Neutrophil (primary cell): Measurements from ENCODE around the gene FBXO5.
A peak's percentile ranks its signal among the peaks of the same experiment; 100 is the strongest.

Source experiments
- H3K27ac ChIP-seq: fragments of 200-600 bp; sonication (generic); 2 replicates; pipeline ENCODE4 v1.5.1; 2016; ENCODE audit warnings: mild to moderate bottlenecking, moderate library complexity
- H3K27me3 ChIP-seq: fragments of 200-600 bp; sonication (generic); 2 replicates; pipeline ENCODE4 v1.6.0; 2016; ENCODE audit warnings: mild to moderate bottlenecking
- H3K36me3 ChIP-seq: fragments of 200-600 bp; sonication (generic); 2 replicates; pipeline ENCODE4 v1.5.1; 2017
- H3K4me1 ChIP-seq, 2 experiments: fragments of 200-600 bp in 1 of 2; sonication (generic) in 1 of 2; 1 replicate in 1 of 2; 2 replicates in 1 of 2; pipeline versions ENCODE4 v1.5.1 to v1.6.1; 2013 to 2016; ENCODE audit warnings: low read depth in 1 of 2, low read length in 1 of 2, mild to moderate bottlenecking in 1 of 2, moderate library complexity in 1 of 2; ENCODE audit not compliant: control insufficient read depth in 1 of 2, insufficient read depth in 1 of 2
- H3K4me3 ChIP-seq, 2 experiments: fragments of 200-600 bp in 1 of 2; sonication (generic) in 1 of 2; 1 replicate in 1 of 2; 2 replicates in 1 of 2; pipeline ENCODE4 v1.5.1; 2013 to 2016; ENCODE audit warnings: low read depth in 1 of 2, low read length in 1 of 2, mild to moderate bottlenecking in 1 of 2, moderate library complexity in 1 of 2
- H3K9me3 ChIP-seq: fragments of 200-600 bp; sonication (generic); 2 replicates; pipeline ENCODE4 v1.5.1; 2016
- CTCF ChIP-seq: fragments of 200-600 bp; sonication (generic); IDR thresholded peaks from 2 replicates; pipeline ENCODE4 v1.5.1; 2016; ENCODE audit warnings: antibody characterized with exemption

The FBXO5 gene

DNA sequence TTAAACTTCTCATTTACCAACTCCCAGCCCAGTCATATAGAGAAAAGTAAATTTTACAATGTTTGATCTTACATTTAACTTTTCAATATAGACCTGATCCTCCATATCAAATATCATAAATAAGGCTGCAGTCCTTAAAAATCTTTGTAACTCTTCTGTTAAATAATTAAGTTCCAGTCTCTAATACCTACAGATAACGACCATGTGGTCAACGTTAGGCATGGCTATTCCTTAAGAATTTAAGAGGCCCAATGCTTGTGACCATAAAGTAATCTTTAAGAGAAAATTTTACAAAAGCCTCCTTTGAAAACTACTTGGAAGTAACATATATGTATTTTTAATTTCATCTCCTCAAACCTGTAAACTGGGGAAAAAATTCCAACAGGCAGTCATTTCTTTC lies 1.6 kb downstream of the FBXO5 start:
- Histone ChIP-seq H3K27me3 (no peaks in the 10 kb centered on the region), H3K36me3 (no peaks in the 10 kb centered on the region), H3K9me3 (no peaks in the 10 kb centered on the region), H3K4me3 (no peak overlapping the region), H3K4me1 (peaks cover 55 to 66% of the 10 kb centered on the region in 2 experiments), H3K27ac (no peak overlapping the region)
- TF ChIP-seq CTCF, result no peak

GRCh38 chr6:152980656-152981055 lies 2.2 kb downstream of the FBXO5 start:
- H3K36me3 ChIP-seq, result no peaks in the 10 kb centered on the region
- no peak for TF ChIP-seq CTCF
- H3K27ac ChIP-seq, result no peak overlapping the region

GRCh38 chr6:152979116-152979515 lies 3.7 kb downstream of the FBXO5 start:
- no peak for TF ChIP-seq CTCF
- no peaks in the 10 kb centered on the region for H3K9me3 ChIP-seq

More at GRCh38 chr6:152980656-152981055, 2.2 kb downstream of the FBXO5 start:
- Histone ChIP-seq H3K9me3 (no peaks in the 10 kb centered on the region), H3K4me3 (no peak overlapping the region), H3K27me3 (no peaks in the 10 kb centered on the region), H3K4me1 (peaks cover 61 to 68% of the 10 kb centered on the region in 2 experiments)

GRCh38 chr6:152978058-152978457 lies 4.8 kb downstream of the FBXO5 start:
- no peak for TF ChIP-seq CTCF
- Histone ChIP-seq H3K27ac (no peak overlapping the region), H3K27me3 (no peaks in the 10 kb centered on the region), H3K4me1 (peaks cover 73 to 74% of the 10 kb centered on the region in 2 experiments), H3K36me3 (no peaks in the 10 kb centered on the region), H3K9me3 (no peaks in the 10 kb centered on the region), H3K4me3 (no peak overlapping the region)

More at GRCh38 chr6:152979116-152979515, 3.7 kb downstream of the FBXO5 start:
- Histone ChIP-seq H3K36me3 (no peaks in the 10 kb centered on the region), H3K27me3 (no peaks in the 10 kb centered on the region), H3K4me3 (no peak overlapping the region), H3K4me1 (peaks cover 70 to 76% of the 10 kb centered on the region in 2 experiments), H3K27ac (no peak overlapping the region)

DNA sequence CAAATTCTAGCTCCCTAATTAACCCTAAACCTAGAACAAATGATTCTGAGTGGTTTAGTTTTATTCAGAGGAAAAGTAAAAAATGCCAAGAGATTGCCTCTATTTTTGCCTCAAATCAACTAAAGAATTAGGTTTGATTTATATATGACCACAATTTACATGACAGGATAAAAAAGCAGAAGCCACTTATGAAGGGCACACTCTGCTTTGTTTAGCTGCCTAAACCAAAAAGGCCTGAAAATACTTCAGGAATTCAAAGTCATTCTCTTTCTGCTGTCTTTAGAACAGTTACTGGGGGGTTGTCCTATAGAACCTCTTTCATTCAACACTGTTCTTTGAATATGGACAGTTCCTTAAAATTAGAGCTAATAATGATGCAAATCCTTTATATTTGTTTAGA lies 5.3 kb downstream of the FBXO5 start:
- no peaks in the 10 kb centered on the region for H3K36me3 ChIP-seq
- H3K9me3 ChIP-seq, result no peaks in the 10 kb centered on the region
- peaks cover 69 to 70% of the 10 kb centered on the region in 2 experiments for H3K4me1 ChIP-seq
- no peak for TF ChIP-seq CTCF
- H3K27me3 ChIP-seq, result no peaks in the 10 kb centered on the region
- peak overlapping the region; percentile 4 for H3K27ac ChIP-seq
- no peak overlapping the region for H3K4me3 ChIP-seq

DNA sequence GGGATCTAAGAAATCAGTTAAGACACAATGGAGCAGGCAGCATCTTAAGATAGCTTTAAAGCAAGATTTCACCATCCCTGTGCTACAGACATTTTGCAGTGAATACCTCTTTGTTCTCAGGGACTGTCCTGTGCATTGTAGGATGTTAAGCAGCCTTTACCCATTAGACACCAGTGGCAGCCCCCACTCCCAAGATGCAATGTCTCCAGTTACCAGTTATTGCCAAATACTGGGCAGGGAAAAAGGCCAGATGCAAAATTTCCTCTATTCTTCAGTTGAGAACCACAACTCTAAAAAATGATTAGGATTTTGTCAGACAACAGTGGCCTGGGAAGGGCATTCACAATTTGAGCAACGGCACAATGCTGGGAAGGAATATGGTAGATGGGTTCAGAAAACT lies 6.1 kb downstream of the FBXO5 start:
- Histone ChIP-seq H3K4me3 (no peak overlapping the region), H3K27me3 (no peaks in the 10 kb centered on the region), H3K4me1 (peaks cover 62 to 63% of the 10 kb centered on the region in 2 experiments), H3K27ac (peak overlapping the region; percentile 72), H3K36me3 (no peaks in the 10 kb centered on the region), H3K9me3 (no peaks in the 10 kb centered on the region)
- no peak for TF ChIP-seq CTCF
